ENCODE measurements around the gene BIRC2.

BIRC2 gene

GRCh38 chr11:102386136-102386734 is 39.2 kb downstream of the BIRC2 start:
- H3K4me3 ChIP-seq (ENCODE audit: low read depth, low read length), result no peak overlapping the region
- no peak for TF ChIP-seq CTCF (conservative IDR thresholded peaks at IDR 0.05; ENCODE audit: low read depth, low read length)
- DNase-seq (ENCODE audit: low read depth), result peak; percentile 20

- DNase-seq (ENCODE audit: low read depth), result no peak
- TF ChIP-seq CTCF (conservative IDR thresholded peaks at IDR 0.05; ENCODE audit: low read depth, low read length), result no peak
- no peak overlapping the region for H3K4me3 ChIP-seq (ENCODE audit: low read depth, low read length)
Measured at GRCh38 chr11:102387043-102387781, 40.2 kb downstream of the BIRC2 start.

- H3K4me3 ChIP-seq (ENCODE audit: low read depth, low read length), result no peak overlapping the region
- no peak for TF ChIP-seq CTCF (conservative IDR thresholded peaks at IDR 0.05; ENCODE audit: low read depth, low read length)
- DNase-seq (ENCODE audit: low read depth), result no peak
Measured at GRCh38 chr11:102389253-102389652, 42.2 kb downstream of the BIRC2 start.

GRCh38 chr11:102390667-102391465 is 43.9 kb downstream of the BIRC2 start:
- DNase-seq (ENCODE audit: low read depth), result peak; percentile 84
- no peak overlapping the region for H3K4me3 ChIP-seq (ENCODE audit: low read depth, low read length)
- TF ChIP-seq CTCF (conservative IDR thresholded peaks at IDR 0.05; ENCODE audit: low read depth, low read length), result peak; percentile 94

- no peak overlapping the region for H3K4me3 ChIP-seq (ENCODE audit: low read depth, low read length)
- no peak for TF ChIP-seq CTCF (conservative IDR thresholded peaks at IDR 0.05; ENCODE audit: low read depth, low read length)
- DNase-seq (ENCODE audit: low read depth), result no peak
Measured at GRCh38 chr11:102391549-102392237, 44.7 kb downstream of the BIRC2 start.

GRCh38 chr11:102393272-102393730 is 46.3 kb downstream of the BIRC2 start:
- H3K4me3 ChIP-seq (ENCODE audit: low read depth, low read length), result no peak overlapping the region
- no peak for DNase-seq (ENCODE audit: low read depth)
- TF ChIP-seq CTCF (conservative IDR thresholded peaks at IDR 0.05; ENCODE audit: low read depth, low read length), result no peak
